C4-2B (cell line): Measurements from ENCODE around the gene CNTN5.
"Not testable (repeated sequence)": the region's sequence is repeated elsewhere in the genome, so short reads cannot be mapped to it uniquely, and the experiment has no call there.

Source experiments
- H3K27ac ChIP-seq: fragments of 450-650 bp; 2 replicates; pipeline ENCODE4 v1.5.1; 2017
- ZFX ChIP-seq: fragments of 450-650 bp; IDR thresholded peaks from 2 replicates; pipeline ENCODE4 v1.6.1; 2017
- TF ChIP-seq, protein P1 (sequence below): fragments of 450-650 bp; conservative IDR thresholded peaks from 2 replicates; pipeline ENCODE4 v1.5.1; 2017; ENCODE audit warnings: mild to moderate bottlenecking

CNTN5 gene

DNA sequence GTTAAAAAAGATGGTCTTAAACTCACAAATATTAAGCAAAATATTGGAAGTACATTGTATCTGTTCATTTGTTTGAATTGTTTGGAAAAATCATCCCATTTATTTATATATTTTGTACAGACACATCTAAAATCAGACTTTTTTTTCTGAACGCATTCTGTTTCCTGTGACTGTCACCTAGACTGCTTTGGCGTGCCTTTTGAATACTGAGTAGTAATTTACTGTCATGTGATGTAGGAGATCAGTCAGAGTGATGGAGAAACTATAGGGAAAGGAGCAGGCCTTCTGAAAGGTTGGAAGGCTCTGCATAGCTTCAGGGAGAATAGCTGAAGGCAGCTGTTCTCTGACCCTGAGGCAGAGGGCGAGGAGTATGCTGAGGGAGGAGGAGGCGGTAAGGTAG, 1214.3 kb downstream of the CNTN5 start:
- H3K27ac ChIP-seq = no peak overlapping the region
- no peak for TF ChIP-seq ZFX
- TF ChIP-seq, protein P1, sequence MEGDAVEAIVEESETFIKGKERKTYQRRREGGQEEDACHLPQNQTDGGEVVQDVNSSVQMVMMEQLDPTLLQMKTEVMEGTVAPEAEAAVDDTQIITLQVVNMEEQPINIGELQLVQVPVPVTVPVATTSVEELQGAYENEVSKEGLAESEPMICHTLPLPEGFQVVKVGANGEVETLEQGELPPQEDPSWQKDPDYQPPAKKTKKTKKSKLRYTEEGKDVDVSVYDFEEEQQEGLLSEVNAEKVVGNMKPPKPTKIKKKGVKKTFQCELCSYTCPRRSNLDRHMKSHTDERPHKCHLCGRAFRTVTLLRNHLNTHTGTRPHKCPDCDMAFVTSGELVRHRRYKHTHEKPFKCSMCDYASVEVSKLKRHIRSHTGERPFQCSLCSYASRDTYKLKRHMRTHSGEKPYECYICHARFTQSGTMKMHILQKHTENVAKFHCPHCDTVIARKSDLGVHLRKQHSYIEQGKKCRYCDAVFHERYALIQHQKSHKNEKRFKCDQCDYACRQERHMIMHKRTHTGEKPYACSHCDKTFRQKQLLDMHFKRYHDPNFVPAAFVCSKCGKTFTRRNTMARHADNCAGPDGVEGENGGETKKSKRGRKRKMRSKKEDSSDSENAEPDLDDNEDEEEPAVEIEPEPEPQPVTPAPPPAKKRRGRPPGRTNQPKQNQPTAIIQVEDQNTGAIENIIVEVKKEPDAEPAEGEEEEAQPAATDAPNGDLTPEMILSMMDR = no peak

DNA sequence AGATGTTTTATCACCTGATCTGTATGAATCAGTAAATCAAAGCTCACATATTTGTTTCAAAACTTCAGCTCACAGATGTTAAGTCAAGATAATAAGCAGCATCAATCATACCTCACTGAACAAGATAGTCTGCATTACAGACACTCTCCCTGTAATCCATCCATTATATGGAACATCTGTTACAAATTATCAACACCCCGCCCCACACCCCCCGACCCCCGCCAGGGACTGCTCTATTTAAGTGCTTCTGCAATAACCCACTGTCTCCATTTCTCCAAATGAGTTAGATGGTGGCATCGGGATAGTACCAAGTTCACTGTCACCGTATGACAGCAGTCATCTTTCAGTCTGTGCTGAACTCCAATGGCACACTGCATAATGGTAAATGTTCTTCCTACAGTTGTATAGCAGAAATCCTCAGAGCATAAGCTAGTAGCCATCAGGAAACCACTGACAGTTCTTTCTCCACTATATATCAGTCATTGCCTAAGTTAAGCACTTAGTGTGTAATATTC, 1219.3 kb downstream of the CNTN5 start:
- no peak overlapping the region for H3K27ac ChIP-seq
- TF ChIP-seq ZFX = no peak
- TF ChIP-seq, protein P1 = no peak

- TF ChIP-seq, protein P1 = no peak
- TF ChIP-seq ZFX = no peak
These were observed 1227.0 kb downstream of the CNTN5 start for GRCh38 chr11:100247704-100248103.

DNA sequence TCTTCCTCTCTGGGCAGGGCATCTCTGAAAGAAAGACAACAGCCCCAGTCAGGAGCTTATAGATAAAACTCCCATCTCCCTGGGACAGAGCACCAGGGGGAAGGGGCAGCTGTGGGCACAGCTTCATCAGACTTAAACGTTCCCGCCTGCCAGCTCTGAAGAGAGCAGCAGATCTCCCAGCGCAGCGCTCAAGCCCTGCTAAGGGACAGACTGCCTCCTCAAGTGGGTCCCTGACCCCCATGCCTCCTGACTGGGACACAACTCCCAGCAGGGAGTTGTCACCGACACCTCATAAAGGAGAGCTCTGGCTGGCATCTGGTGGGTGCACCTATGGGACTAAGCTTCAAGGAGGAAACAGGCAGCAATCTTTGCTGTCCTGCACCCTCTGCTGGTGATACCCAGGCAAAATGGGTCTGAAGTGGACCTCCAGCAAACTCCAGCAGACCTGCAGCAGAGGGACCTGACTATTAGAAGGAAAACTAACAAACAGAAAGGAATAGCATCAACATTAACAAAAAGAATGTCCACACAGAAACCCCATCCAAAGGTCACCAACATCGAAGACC, 1236.6 kb downstream of the CNTN5 start:
- TF ChIP-seq, protein P1 = peak; percentile 27

More at GRCh38 chr11:100247704-100248103, 1227.0 kb downstream of the CNTN5 start:
- no peak overlapping the region for H3K27ac ChIP-seq

DNA sequence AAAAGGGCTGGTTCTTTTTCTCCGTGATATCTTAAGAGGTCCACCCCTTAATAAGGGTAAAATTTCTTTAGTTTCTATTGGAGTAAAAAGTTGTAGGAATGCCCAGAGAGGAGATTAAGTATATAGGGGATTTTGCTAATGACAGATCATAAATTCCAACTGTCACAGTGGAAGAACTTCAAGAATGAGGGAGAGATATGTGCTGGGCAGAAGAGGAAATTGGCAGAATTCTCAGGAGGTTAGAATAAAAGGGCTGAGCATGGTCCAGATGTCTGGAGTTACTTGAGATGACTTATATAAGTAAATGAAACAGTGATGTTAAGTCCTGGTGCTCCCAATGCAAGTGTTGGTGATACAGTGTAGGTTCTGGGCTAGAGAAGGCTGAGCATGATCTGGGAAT, 1248.8 kb downstream of the CNTN5 start:
- no peak overlapping the region for H3K27ac ChIP-seq
- no peak for TF ChIP-seq ZFX
- TF ChIP-seq, protein P1 = no peak

More for the DNA sequence above, 1236.6 kb downstream of the CNTN5 start:
- not testable (repeated sequence) for H3K27ac ChIP-seq

DNA sequence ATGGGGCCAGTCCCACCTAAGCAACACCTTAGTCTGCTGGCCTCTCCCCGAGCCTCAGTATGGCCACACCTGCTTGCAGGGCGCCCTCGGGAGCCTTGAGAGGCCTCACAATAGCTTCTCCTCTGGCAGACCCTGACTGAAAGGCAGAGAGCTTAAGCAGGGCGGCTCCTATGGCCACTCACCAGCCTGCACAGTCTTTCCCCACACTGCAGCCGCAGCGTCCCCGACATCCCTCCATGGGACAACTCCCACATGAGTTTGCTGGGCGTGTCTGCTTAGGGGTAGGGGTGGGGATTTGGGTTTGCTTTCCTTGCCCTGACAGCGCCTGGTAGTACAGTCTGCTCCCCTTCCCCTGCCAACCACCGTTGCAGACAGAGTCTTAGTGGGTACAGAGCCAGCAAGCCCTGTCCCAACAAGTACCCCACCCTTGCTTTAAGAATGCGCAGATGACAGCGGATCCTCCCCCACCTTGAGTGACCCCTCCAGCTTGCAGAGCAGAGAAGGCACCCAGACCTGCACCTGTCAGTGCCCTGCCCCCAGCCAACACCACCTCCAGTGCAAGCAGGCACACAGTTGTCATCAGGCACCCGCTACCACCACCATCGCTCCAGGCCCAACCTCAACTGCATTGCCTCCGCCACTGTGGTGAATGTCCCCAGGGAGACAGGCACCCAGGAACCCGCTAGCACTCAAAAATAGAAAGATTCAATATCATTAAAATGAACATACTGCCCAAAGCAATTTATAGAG, 1252.5 kb downstream of the CNTN5 start:
- H3K27ac ChIP-seq = no peak overlapping the region
- TF ChIP-seq ZFX = no peak
- TF ChIP-seq, protein P1 = no peak

- not testable (repeated sequence) for H3K27ac ChIP-seq
These were observed 1253.7 kb downstream of the CNTN5 start for GRCh38 chr11:100274466-100274865.
